ENCODE measurements around the gene PCDHGB6.
"Not testable (repeated sequence)": the region's sequence is repeated elsewhere in the genome, so short reads cannot be mapped to it uniquely, and the experiment has no call there.

PCDHGB6 gene

GRCh38 chr5:141419074-141419880, 11.5 kb downstream of the PCDHGB6 start:
- no peak for DNase-seq

- no peak for DNase-seq
Measured at GRCh38 chr5:141420855-141421488, 13.2 kb downstream of the PCDHGB6 start, which contains the start of gene PCDHGA11. Gene PCDHGA11 (plus strand): TSS chr5:141421051. CDS start chr5:141421228, 177 bp downstream.

GRCh38 chr5:141421489-141421855, 13.7 kb downstream of the PCDHGB6 start:
- no peak for DNase-seq

- DNase-seq, result no peak
Measured at GRCh38 chr5:141422742-141423291, 15.0 kb downstream of the PCDHGB6 start.

- no peak for DNase-seq
Measured at GRCh38 chr5:141427783-141428426, 20.1 kb downstream of the PCDHGB6 start.

GRCh38 chr5:141430332-141431113, 22.7 kb downstream of the PCDHGB6 start, which contains the start of gene PCDHGA12:
Gene PCDHGA12 (plus strand): TSS chr5:141430507. CDS start chr5:141430760, 253 bp downstream.
- DNase-seq, result no peak

GRCh38 chr5:141431286-141431685, 23.5 kb downstream of the PCDHGB6 start:
- DNase-seq, result no peak

GRCh38 chr5:141432308-141432707, 24.5 kb downstream of the PCDHGB6 start:
- DNase-seq, result not testable (repeated sequence)

- DNase-seq, result not testable (repeated sequence)
Measured at GRCh38 chr5:141432726-141433125, 24.9 kb downstream of the PCDHGB6 start.

GRCh38 chr5:141434006-141434405, 26.2 kb downstream of the PCDHGB6 start:
- no peak for DNase-seq

- no peak for DNase-seq
Measured at GRCh38 chr5:141437221-141437620, 29.4 kb downstream of the PCDHGB6 start.

- no peak for DNase-seq
Measured at GRCh38 chr5:141439411-141440141, 31.8 kb downstream of the PCDHGB6 start.

GRCh38 chr5:141440341-141440740, 32.5 kb downstream of the PCDHGB6 start:
- DNase-seq, result no peak

- DNase-seq, result no peak
Measured at GRCh38 chr5:141441571-141442170, 33.9 kb downstream of the PCDHGB6 start.
